ENCODE data around the gene BLNK.

DNA sequence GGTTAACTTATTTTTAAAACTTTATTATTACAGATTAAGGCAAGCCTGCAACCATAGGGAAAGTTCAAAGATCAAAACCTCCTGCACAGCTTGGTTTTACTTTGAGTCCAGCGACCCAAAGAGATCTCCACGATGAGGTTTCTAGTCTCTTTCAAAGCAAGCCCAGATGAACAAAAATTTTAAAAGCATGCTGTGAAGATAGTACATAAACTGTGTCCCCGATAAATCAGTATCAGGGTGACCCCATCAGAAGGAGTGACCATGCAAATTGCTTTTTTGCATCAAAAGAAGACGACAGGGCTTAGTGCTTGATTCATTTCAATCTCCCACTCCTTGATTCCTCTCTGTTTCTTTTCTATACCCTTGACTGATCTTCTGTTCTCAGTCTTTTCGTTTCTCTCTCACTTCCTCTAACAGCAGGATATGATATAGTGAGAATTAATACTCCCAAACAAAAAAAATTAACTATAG lies 16.8 kb upstream of the BLNK start:
- no peak for TF ChIP-seq EZH2 (IDR thresholded peaks at IDR 0.05; ENCODE audit: insufficient read depth, poor library complexity, severe bottlenecking)
- no peak for TF ChIP-seq EZH2phosphoT487 (IDR thresholded peaks at IDR 0.05; ENCODE audit: insufficient read depth, low read depth)

All from GM23248 (cell line).